Small intestine (tissue), 7 donors: ENCODE data around the gene CRYBG1. TPM values are rescaled to one million over a fixed set of nuclear protein-coding genes. Genes with fewer than 3 reads are reported as not detected.

Source experiments
- DNase-seq, 2 donors: peaks; one replicate each; pipeline versions ENCODE4 v3.0.0 to v3.0.0-alpha.2; 2013
- FAIRE-seq: peaks from 2 replicates; lab custom pipeline; 2012; peaks lifted over from hg19 to GRCh38; lab: Jason Lieb, UNC
- H3K27ac ChIP-seq, 3 donors: one replicate each; pipeline ENCODE4 v1.5.1; 2013; ENCODE audit warnings: low read length in 2 of 3, mild to moderate bottlenecking in 2 of 3, control low read depth in 1 of 3, inconsistent platforms in 1 of 3, low read depth in 1 of 3, moderate library complexity in 1 of 3
- H3K27me3 ChIP-seq, 3 donors: one replicate each; pipeline ENCODE4 v1.6.1; 2013; ENCODE audit warnings: low read length in 3 of 3, inconsistent platforms in 1 of 3; ENCODE audit not compliant: control insufficient read depth in 3 of 3, insufficient read depth in 3 of 3
- H3K36me3 ChIP-seq, 3 donors: one replicate each; pipeline ENCODE4 v1.6.1; 2013; ENCODE audit warnings: low read length in 3 of 3, inconsistent platforms in 1 of 3, low read depth in 1 of 3, mild to moderate bottlenecking in 1 of 3, moderate library complexity in 1 of 3; ENCODE audit not compliant: control insufficient read depth in 3 of 3, insufficient read depth in 2 of 3
- H3K4me1 ChIP-seq, 3 donors: one replicate each; pipeline ENCODE4 v1.6.1; 2013; ENCODE audit warnings: low read length in 2 of 3, inconsistent platforms in 1 of 3, low read depth in 1 of 3, mild to moderate bottlenecking in 1 of 3, moderate library complexity in 1 of 3; ENCODE audit not compliant: control insufficient read depth in 3 of 3, insufficient read depth in 2 of 3
- H3K4me3 ChIP-seq, 3 donors: one replicate each; pipeline ENCODE4 v1.5.1; 2013; ENCODE audit warnings: low read length in 3 of 3, control low read depth in 1 of 3, inconsistent platforms in 1 of 3, low read depth in 1 of 3, mild to moderate bottlenecking in 1 of 3, moderate library complexity in 1 of 3
- H3K9me3 ChIP-seq, 2 donors: one replicate each; pipeline ENCODE4 v1.6.1; 2013; ENCODE audit warnings: low read depth in 1 of 2, low read length in 1 of 2; ENCODE audit not compliant: control insufficient read depth in 2 of 2, insufficient read depth in 1 of 2
- WGBS, 3 donors: extraction: QIAGEN DNeasy Blood & Tissue Kit; methylation state at CpG; one replicate each; pipeline ENCODE4 v1.1.7; 2013; 5-methylcytosine and 5-hydroxymethylcytosine counted together
- polyA plus RNA-seq, 4 donors: library from polyadenylated mRNA; stranded (reverse) in 3 of 4; unstranded in 1 of 4; fragments of 200-250 nt in 3 of 4; fragments of 120-200 nt in 1 of 4; gene quantifications; one replicate each; pipeline versions ENCODE4 v1.2.1 to v1.2.3, GENCODE V29; 2013
- donor health status: healthy with polysubstance abuse.
- donor health status: control.
- donor health status: control.
- donor health status: Bipolar disorder and iron deficiency.
- donor health status: healthy.

CRYBG1 gene
- polyA plus RNA-seq, 4 donors = 13.2 to 33.9 (median 23.6) TPM

DNA sequence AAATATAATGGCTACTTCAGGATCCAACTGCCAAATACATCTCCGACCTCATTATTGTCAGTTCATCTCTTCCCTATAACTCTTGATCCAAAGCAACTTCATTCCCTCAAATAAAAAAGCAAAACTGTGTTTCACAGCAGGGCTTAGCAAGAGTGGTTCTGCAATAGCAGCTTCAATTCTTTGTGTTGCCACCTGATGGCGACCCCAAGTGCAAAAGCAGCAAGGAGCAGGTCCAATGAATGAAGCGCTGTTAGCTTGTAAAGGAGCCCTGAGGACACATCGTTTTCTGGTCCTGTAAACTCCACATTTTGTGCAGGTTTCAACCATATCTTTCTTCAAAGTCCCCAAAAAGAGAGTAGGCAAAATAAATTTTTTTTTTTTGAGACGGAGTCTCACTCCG is 249.2 kb downstream of the CRYBG1 start:
- DNase-seq = peak; percentile 44 to 46
- FAIRE-seq = no peak
- peaks cover 0 to 7% (median 0%) of the 10 kb centered on the region in 3 donors for H3K36me3 ChIP-seq
- H3K27ac ChIP-seq = no peak overlapping the region
- 74 to 80% (median 77%) methylated on average over 6 of the region's 6 CpGs for WGBS, 3 donors
- no peak overlapping the region for H3K4me3 ChIP-seq
- H3K9me3 ChIP-seq = no peaks in the 10 kb centered on the region
- H3K4me1 ChIP-seq = no peaks in the 10 kb centered on the region
- no peaks in the 10 kb centered on the region for H3K27me3 ChIP-seq

DNA sequence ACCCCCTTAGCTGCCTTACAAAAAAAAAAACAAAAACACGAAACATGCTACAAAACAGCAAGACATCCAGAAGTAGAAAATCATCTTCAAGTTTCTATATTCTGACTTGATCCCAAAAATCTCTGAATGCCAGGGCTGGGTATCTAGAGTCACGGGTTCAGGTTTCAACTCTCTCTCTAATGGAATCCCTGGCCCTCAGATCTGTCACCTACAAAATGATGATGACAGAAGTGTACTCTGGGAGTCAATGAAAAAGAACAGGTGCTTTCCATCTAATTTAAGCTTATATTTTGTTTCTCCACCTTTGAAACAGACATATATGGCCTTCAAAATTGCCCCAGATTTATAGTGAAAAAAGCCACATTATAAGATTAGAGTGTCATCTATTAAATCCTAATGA is 250.5 kb downstream of the CRYBG1 start:
- Histone ChIP-seq H3K27me3 (no peaks in the 10 kb centered on the region), H3K36me3 (peaks cover 0 to 5% (median 0%) of the 10 kb centered on the region in 3 donors), H3K4me1 (no peaks in the 10 kb centered on the region), H3K9me3 (no peaks in the 10 kb centered on the region), H3K4me3 (no peak overlapping the region), H3K27ac (no peak overlapping the region)
- WGBS, 3 donors = 94 to 98% (median 97%) methylated on average over 2 of the region's 2 CpGs
- no peak for DNase-seq
- FAIRE-seq = no peak

DNA sequence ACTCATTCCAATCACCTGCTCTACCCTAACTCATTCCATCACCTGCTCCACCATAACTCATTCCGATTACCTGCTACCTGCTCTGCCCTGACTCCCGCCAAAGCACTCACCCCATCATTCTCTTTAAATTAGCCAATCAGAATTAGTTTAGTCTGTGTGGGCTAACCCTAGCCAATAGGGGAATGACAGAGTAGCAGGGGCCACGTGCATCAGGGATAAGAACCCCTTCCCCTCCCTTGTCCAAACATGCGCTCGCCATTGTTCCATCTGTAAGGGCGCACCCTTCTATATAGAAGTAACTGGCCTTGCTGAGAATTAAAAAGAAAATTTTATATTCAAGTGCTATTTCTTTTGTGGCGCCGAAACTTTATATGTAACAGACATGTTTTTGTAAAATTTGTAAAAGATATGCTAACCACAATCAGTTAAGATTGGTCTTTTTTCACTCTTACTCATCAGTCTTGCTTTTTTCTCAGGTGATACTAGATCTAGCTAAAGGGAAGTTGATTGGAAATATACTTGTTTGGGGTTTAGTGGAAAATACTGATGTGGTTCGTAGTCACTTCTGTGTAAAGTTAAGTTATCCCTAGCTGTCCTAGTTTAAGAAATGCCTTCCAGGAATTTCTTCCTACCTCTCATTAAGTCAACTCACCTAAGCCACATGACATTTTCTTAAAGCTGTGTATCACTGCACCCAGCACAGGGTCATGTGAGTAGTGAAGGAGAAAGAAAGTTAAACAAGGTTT is 252.3 kb downstream of the CRYBG1 start:
- no peaks in the 10 kb centered on the region for H3K27me3 ChIP-seq
- peaks cover 0 to 3% (median 0%) of the 10 kb centered on the region in 3 donors for H3K36me3 ChIP-seq
- FAIRE-seq = no peak
- 90 to 95% (median 93%) methylated on average over 9 of the region's 9 CpGs for WGBS, 3 donors
- H3K4me1 ChIP-seq = no peaks in the 10 kb centered on the region
- no peak overlapping the region for H3K27ac ChIP-seq
- no peaks in the 10 kb centered on the region for H3K9me3 ChIP-seq
- DNase-seq = no peak
- H3K4me3 ChIP-seq = no peak overlapping the region

DNA sequence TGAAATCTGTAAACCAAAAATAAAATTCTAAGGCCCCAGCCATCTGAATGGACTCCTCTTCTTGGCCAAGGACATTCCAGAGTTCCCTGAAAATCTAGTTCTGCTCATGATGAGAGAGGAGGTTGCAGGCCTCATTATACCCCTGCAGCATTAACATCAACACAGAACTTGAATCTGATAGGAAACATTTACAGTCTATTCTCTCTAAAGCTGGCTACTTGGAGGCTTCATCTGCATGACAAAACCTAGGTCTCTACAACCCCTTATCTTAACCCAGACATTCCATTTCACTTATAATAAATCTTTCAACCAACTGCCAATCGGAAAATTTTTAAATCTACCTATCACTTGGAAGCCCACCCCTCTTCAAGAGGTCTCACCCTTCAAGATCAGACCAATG is 253.1 kb downstream of the CRYBG1 start:
- H3K4me1 ChIP-seq = no peaks in the 10 kb centered on the region
- FAIRE-seq = no peak
- 93 to 96% (median 96%) methylated on average over 1 of the region's 1 CpG for WGBS, 3 donors

DNA sequence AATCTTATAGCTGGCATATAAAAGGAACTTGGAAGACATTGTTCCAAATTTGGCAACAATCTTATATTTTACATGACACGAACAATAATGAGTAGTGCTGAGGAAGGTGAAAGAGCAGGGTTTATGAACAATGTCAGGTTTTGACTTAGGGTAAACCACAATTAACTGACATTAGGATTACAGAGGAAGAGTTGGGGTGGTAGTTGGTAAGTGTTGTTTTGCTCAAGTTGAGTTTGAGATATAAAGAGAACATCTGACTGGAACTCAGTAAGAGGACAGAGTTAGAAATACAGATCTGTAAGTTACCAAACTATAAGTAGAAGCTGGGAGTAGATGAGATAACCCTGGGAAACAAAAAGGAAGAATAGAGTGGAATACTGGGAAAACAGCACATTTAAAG is 253.6 kb downstream of the CRYBG1 start:
- DNase-seq (no peak), FAIRE-seq (no peak)
- Histone ChIP-seq H3K4me3 (no peak overlapping the region), H3K27ac (no peak overlapping the region), H3K4me1 (no peaks in the 10 kb centered on the region), H3K27me3 (no peaks in the 10 kb centered on the region), H3K36me3 (peaks cover 0 to 3% (median 2%) of the 10 kb centered on the region in 3 donors), H3K9me3 (no peaks in the 10 kb centered on the region)
- WGBS, 3 donors = 64 to 87% (median 75%) methylated on average over 1 of the region's 1 CpG

More for the DNA sequence above, 253.1 kb downstream of the CRYBG1 start:
- H3K4me3 ChIP-seq = no peak overlapping the region
- no peak for DNase-seq
- H3K27me3 ChIP-seq = no peaks in the 10 kb centered on the region
- no peaks in the 10 kb centered on the region for H3K9me3 ChIP-seq
- peaks cover 0 to 3% (median 2%) of the 10 kb centered on the region in 3 donors for H3K36me3 ChIP-seq
- H3K27ac ChIP-seq = no peak overlapping the region

DNA sequence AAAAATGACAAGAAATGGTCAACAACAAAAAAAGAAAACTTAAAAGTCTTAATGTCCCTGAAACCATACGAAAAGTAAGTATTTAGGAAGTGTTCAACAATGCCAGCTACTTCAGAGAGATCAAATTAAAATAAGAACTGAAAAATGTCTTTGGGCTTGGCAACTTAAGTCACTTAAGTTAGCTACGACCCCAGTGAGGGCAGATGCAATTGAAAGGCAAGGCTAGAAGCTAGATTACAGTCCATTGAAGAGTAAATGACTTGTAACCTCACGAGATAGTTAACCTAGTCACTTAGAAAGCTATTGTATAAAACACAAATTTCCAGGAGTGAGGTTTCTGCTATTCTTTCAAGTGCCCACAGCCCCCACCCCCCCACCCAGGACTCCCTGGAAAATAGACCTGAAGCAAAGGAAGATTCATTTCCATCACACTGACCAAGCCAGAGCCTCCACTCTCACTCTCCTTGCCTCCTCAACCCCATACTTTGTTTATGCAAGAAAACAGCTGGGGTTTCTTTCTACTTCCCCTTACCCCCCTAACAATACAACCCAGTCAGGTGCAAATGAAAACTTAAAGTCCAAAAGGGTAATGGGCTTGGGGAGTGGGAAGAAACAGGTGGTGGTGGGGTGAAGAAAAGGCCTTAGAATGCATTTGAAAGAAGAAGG is 254.2 kb downstream of the CRYBG1 start:
- Histone ChIP-seq H3K4me3 (no peak overlapping the region), H3K27me3 (no peaks in the 10 kb centered on the region), H3K36me3 (peaks cover 0 to 3% (median 2%) of the 10 kb centered on the region in 3 donors), H3K9me3 (no peaks in the 10 kb centered on the region), H3K27ac (no peak overlapping the region), H3K4me1 (no peaks in the 10 kb centered on the region)
- DNase-seq = no peak
- WGBS, 3 donors = 66 to 88% (median 88%) methylated on average over 3 of the region's 3 CpGs
- no peak for FAIRE-seq

DNA sequence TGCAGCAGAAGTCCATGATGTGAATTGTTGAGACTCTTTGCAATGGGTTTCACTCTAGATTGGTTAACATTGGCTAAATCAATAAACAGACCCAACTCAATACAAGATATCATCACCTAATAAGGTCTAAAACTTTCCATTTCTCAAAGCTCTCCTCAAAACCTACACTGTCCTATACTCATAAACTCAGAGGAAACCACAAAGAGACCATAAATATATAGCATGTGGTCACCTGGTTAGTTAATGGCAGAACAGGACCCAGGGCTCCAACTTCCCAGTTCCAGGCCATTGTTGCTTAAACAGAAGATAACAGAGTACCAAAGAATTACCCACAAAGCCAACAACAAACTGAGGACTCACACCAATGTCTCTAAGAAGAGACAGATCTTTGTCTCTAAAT is 256.8 kb downstream of the CRYBG1 start:
- FAIRE-seq (no peak), DNase-seq (no peak)
- Histone ChIP-seq H3K36me3 (peaks cover 0 to 3% (median 2%) of the 10 kb centered on the region in 3 donors), H3K27me3 (no peaks in the 10 kb centered on the region), H3K4me3 (no peak overlapping the region), H3K27ac (no peak overlapping the region), H3K4me1 (no peaks in the 10 kb centered on the region), H3K9me3 (no peaks in the 10 kb centered on the region)

DNA sequence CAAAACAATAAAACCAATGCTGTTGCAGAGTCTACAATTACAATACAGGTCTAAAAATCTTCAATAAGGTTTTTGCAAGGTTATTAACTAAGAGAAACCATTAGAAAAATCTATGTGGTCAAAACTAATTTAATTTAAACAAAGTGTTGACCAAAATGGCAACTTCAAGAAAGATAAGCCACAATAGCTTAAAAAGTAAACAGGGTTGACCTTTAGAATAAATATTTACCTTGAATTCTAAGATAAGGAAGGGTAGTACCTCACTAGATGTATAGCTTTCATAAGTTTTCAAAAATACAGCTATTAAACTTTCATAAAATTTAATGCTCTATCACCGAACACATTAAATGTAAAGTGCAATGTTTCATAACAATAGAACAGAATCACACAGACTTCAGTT is 257.3 kb downstream of the CRYBG1 start:
- Histone ChIP-seq H3K9me3 (peaks cover 0 to 4% of the 10 kb centered on the region in 2 donors), H3K4me3 (no peak overlapping the region), H3K27me3 (no peaks in the 10 kb centered on the region), H3K36me3 (peaks cover 2 to 7% (median 2%) of the 10 kb centered on the region in 3 donors), H3K4me1 (no peaks in the 10 kb centered on the region), H3K27ac (no peak overlapping the region)
- no peak for DNase-seq
- FAIRE-seq = no peak
- WGBS, 3 donors = 74 to 95% (median 94%) methylated on average over 1 of the region's 1 CpG
